HT-29 (cell line): ENCODE results near the gene SAP25. TPM values are rescaled to one million over a fixed set of nuclear protein-coding genes. Genes with fewer than 3 reads are reported as not detected.
A peak's percentile ranks its signal among the peaks of the same experiment; 100 is the strongest.
"Not testable (repeated sequence)": the region's sequence is repeated elsewhere in the genome, so short reads cannot be mapped to it uniquely, and the experiment has no call there.

Experiments used
- DNase-seq: peaks from one replicate; pipeline ENCODE4 v3.0.0-alpha.2; 2015; ENCODE audit warnings: low spot score
- total RNA-seq: library from RNA; depleted of rRNA; stranded (reverse); fragments of >200 nt; shearing (Covaris generic); gene quantifications from 2 replicates; pipeline ENCODE4 v1.2.3, GENCODE V29; 2014

Gene SAP25
- total RNA-seq, 1 experiment from 2014 or later, result 1.5 TPM

GRCh38 chr7:100575746-100576383 is 2.2 kb upstream of the SAP25 start:
- no peak for DNase-seq

- no peak for DNase-seq
Measured at GRCh38 chr7:100575206-100575631, 1.5 kb upstream of the SAP25 start.

- no peak for DNase-seq
Measured at GRCh38 chr7:100574362-100575205, 884 bp upstream of the SAP25 start.

GRCh38 chr7:100572949-100573675 is 588 bp downstream of the SAP25 start:
- no peak for DNase-seq

GRCh38 chr7:100572281-100572948 is 1.3 kb downstream of the SAP25 start:
- DNase-seq, result no peak

- no peak for DNase-seq
Measured at GRCh38 chr7:100571829-100572116, 1.9 kb downstream of the SAP25 start.

- peak; percentile 58 for DNase-seq
Measured at GRCh38 chr7:100570954-100571828, 2.5 kb downstream of the SAP25 start.

- DNase-seq, result peak; percentile 61
Measured at GRCh38 chr7:100568896-100569844, 4.5 kb downstream of the SAP25 start.

- no peak for DNase-seq
Measured at GRCh38 chr7:100568176-100568895, 5.4 kb downstream of the SAP25 start.

- no peak for DNase-seq
Measured at GRCh38 chr7:100567751-100568175, 5.9 kb downstream of the SAP25 start.

GRCh38 chr7:100567031-100567730 is 6.5 kb downstream of the SAP25 start:
- no peak for DNase-seq

GRCh38 chr7:100566018-100566531 is 7.6 kb downstream of the SAP25 start:
- DNase-seq, result no peak

- no peak for DNase-seq
Measured at GRCh38 chr7:100565133-100565571, 8.5 kb downstream of the SAP25 start.

GRCh38 chr7:100564405-100564804 is 9.3 kb downstream of the SAP25 start:
- DNase-seq, result not testable (repeated sequence)

GRCh38 chr7:100563809-100564400 is 9.8 kb downstream of the SAP25 start:
- peak; percentile 82 for DNase-seq

- DNase-seq, result no peak
Measured at GRCh38 chr7:100563100-100563564, 10.6 kb downstream of the SAP25 start.
